ENCODE data around the gene FGFBP2.

DNA sequence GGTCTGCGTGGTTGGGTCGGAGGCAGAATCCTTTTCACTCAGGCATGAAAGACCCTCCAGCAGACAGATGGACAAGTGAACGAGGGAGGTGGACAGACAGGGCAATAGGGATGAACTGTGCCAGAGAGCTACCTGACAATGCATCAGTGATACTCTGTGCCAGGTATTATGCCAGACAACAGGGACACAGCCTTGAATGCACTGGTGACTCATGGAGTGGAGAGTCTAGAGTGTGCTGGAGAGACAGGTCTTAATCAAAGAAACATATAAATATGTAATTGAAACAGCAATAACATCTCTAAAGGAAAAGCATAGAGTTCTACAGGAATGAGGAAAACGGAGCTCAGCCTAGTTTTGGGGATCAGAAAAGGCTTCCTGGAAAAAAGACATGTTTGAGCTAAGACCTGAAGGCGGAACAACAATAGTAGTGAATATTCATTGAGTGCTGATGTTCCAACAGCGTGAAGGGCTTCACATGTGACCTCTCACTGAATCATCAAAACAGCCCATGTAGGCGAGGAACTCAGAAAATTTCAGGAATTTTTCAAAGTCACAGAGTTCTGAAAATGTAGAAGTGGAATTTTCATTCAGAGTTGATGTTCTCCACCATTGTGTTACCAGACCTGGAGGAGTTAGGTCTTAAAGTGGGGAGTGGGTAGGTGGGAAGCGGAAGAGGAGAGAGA lies 20.0 kb upstream of the FGFBP2 start:
- no peak for TF ChIP-seq SP1 (IDR thresholded peaks at IDR 0.05)
- TF ChIP-seq FOXA1 (IDR thresholded peaks at IDR 0.05): no peak
- TF ChIP-seq FOXM1 (IDR thresholded peaks at IDR 0.05; ENCODE audit: borderline replicate concordance): no peak
- TF ChIP-seq L3MBTL2 (conservative IDR thresholded peaks at IDR 0.05): no peak
